ENCODE data around the gene FAM13C. TPM values are rescaled to one million over a fixed set of nuclear protein-coding genes. Genes with fewer than 3 reads are reported as not detected.

FAM13C gene
- polyA plus RNA-seq, 1 donor from 2014 or later, result 89.3 TPM

GRCh38 chr10:59319854-59320253, 42.5 kb downstream of the FAM13C start:
- H3F3A ChIP-seq (ENCODE audit: insufficient read depth, low read length, poor library complexity, severe bottlenecking), result peaks cover 4% of the 10 kb centered on the region
- H3K9me3 ChIP-seq (ENCODE audit: low read length), result no peaks in the 10 kb centered on the region
- peaks cover 18% of the 10 kb centered on the region for H3K36me3 ChIP-seq (ENCODE audit: insufficient read depth, low read length)
- H3K9ac ChIP-seq (ENCODE audit: low read length), result no peak overlapping the region
- TF ChIP-seq EP300 (conservative IDR thresholded peaks at IDR 0.05; ENCODE audit: poor library complexity, severe bottlenecking) (no peak), POLR2AphosphoS5 (IDR thresholded peaks at IDR 0.05) (no peak), EZH2 (IDR thresholded peaks at IDR 0.05; ENCODE audit: borderline replicate concordance, insufficient read depth, low read length, poor library complexity, severe bottlenecking) (no peak), TAF1 (IDR thresholded peaks at IDR 0.05; ENCODE audit: low read depth) (no peak), CTCF (IDR thresholded peaks at IDR 0.05; ENCODE audit: poor library complexity, severe bottlenecking) (no peak), SMC3 (conservative IDR thresholded peaks at IDR 0.05; ENCODE audit: poor library complexity) (no peak), RAD21 (conservative IDR thresholded peaks at IDR 0.05) (no peak), REST (IDR thresholded peaks at IDR 0.05; ENCODE audit: borderline replicate concordance) (no peak), MXI1 (conservative IDR thresholded peaks at IDR 0.05; ENCODE audit: poor library complexity, severe bottlenecking) (no peak)
- H3K27ac ChIP-seq (ENCODE audit: low read length), result no peak overlapping the region
- no peak overlapping the region for H2AFZ ChIP-seq (ENCODE audit: low read depth, low read length)
- no peaks in the 10 kb centered on the region for H4K20me1 ChIP-seq (ENCODE audit: insufficient read depth)
- peaks cover 13% of the 10 kb centered on the region for H3K79me2 ChIP-seq (replicated peaks; ENCODE audit: insufficient read depth, low read length)
- no peak overlapping the region for H3K4me2 ChIP-seq (ENCODE audit: low read length)
- H3K9me2 ChIP-seq (ENCODE audit: insufficient read depth, low read length), result no peaks in the 10 kb centered on the region
- no peak overlapping the region for H3K4me3 ChIP-seq (ENCODE audit: low read length)
- no peaks in the 10 kb centered on the region for H3K27me3 ChIP-seq (ENCODE audit: insufficient read depth, low read depth, low read length)

GRCh38 chr10:59317066-59317465, 45.3 kb downstream of the FAM13C start:
- Histone ChIP-seq H3K9me2 (ENCODE audit: insufficient read depth, low read length) (no peaks in the 10 kb centered on the region), H2AFZ (ENCODE audit: low read depth, low read length) (no peak overlapping the region), H3K27ac (ENCODE audit: low read length) (no peak overlapping the region)

More at GRCh38 chr10:59317066-59317465, 45.3 kb downstream of the FAM13C start:
- H3K79me2 ChIP-seq (replicated peaks; ENCODE audit: insufficient read depth, low read length), result peaks cover 14% of the 10 kb centered on the region
- no peak overlapping the region for H3K4me3 ChIP-seq (ENCODE audit: low read length)
- no peak overlapping the region for H3K9ac ChIP-seq (ENCODE audit: low read length)
- H3F3A ChIP-seq (ENCODE audit: insufficient read depth, low read length, poor library complexity, severe bottlenecking), result peaks cover 4% of the 10 kb centered on the region
- TF ChIP-seq REST (IDR thresholded peaks at IDR 0.05; ENCODE audit: borderline replicate concordance) (no peak), EZH2 (IDR thresholded peaks at IDR 0.05; ENCODE audit: borderline replicate concordance, insufficient read depth, low read length, poor library complexity, severe bottlenecking) (no peak), SMC3 (conservative IDR thresholded peaks at IDR 0.05; ENCODE audit: poor library complexity) (no peak), TAF1 (IDR thresholded peaks at IDR 0.05; ENCODE audit: low read depth) (no peak), CTCF (IDR thresholded peaks at IDR 0.05; ENCODE audit: poor library complexity, severe bottlenecking) (no peak), RAD21 (conservative IDR thresholded peaks at IDR 0.05) (no peak), POLR2AphosphoS5 (IDR thresholded peaks at IDR 0.05) (no peak), EP300 (conservative IDR thresholded peaks at IDR 0.05; ENCODE audit: poor library complexity, severe bottlenecking) (no peak), MXI1 (conservative IDR thresholded peaks at IDR 0.05; ENCODE audit: poor library complexity, severe bottlenecking) (no peak)
- H3K36me3 ChIP-seq (ENCODE audit: insufficient read depth, low read length), result no peaks in the 10 kb centered on the region
- H3K27me3 ChIP-seq (ENCODE audit: insufficient read depth, low read depth, low read length), result no peaks in the 10 kb centered on the region
- H3K9me3 ChIP-seq (ENCODE audit: low read length), result no peaks in the 10 kb centered on the region
- H4K20me1 ChIP-seq (ENCODE audit: insufficient read depth), result no peaks in the 10 kb centered on the region
- no peak overlapping the region for H3K4me2 ChIP-seq (ENCODE audit: low read length)

All from neural cell (in vitro differentiated cells).